Measurements from ENCODE around the gene SPEN.
"Not testable (repeated sequence)": the region's sequence is repeated elsewhere in the genome, so short reads cannot be mapped to it uniquely, and the experiment has no call there.

Gene SPEN
- total RNA-seq = 105 to 131 reads per million in 2 experiments

GRCh38 chr1:15847100-15847892 lies at the start of gene SPEN:
TSS of gene SPEN (plus strand) at chr1:15847707. CDS start at chr1:15848068, 361 bp downstream.
- DNase-seq (ENCODE audit: low read depth) = peak; percentile 96

GRCh38 chr1:15799004-15799867 lies 48.3 kb upstream of the SPEN start:
- DNase-seq (ENCODE audit: low read depth) = no peak

- no peak for DNase-seq (ENCODE audit: low read depth)
These were observed 47.3 kb upstream of the SPEN start for GRCh38 chr1:15799928-15800835.

GRCh38 chr1:15802234-15802965 lies 45.1 kb upstream of the SPEN start:
- DNase-seq (ENCODE audit: low read depth) = no peak

- no peak for DNase-seq (ENCODE audit: low read depth)
These were observed 44.1 kb upstream of the SPEN start for GRCh38 chr1:15803380-15803779.

GRCh38 chr1:15804060-15804459 lies 43.4 kb upstream of the SPEN start:
- DNase-seq (ENCODE audit: low read depth) = no peak

GRCh38 chr1:15807121-15807520 lies 40.4 kb upstream of the SPEN start:
- no peak for DNase-seq (ENCODE audit: low read depth)

- not testable (repeated sequence) for DNase-seq (ENCODE audit: low read depth)
These were observed 40.0 kb upstream of the SPEN start, which contains the start of gene UQCRHL for GRCh38 chr1:15807549-15807948. TSS of gene UQCRHL (minus strand) at chr1:15807649. CDS start at chr1:15807649, 0 bp downstream.

- DNase-seq (ENCODE audit: low read depth) = no peak
These were observed 38.6 kb upstream of the SPEN start for GRCh38 chr1:15808955-15809354.

- DNase-seq (ENCODE audit: low read depth) = no peak
These were observed 37.4 kb upstream of the SPEN start for GRCh38 chr1:15810073-15810472.

- no peak for DNase-seq (ENCODE audit: low read depth)
These were observed 30.8 kb upstream of the SPEN start for GRCh38 chr1:15816674-15817073.

- DNase-seq (ENCODE audit: low read depth) = no peak
These were observed 27.0 kb upstream of the SPEN start for GRCh38 chr1:15820478-15820877.

- DNase-seq (ENCODE audit: low read depth) = no peak
These were observed 21.7 kb upstream of the SPEN start for GRCh38 chr1:15825800-15826199.

- DNase-seq (ENCODE audit: low read depth) = no peak
These were observed 20.5 kb upstream of the SPEN start for GRCh38 chr1:15826810-15827507.

GRCh38 chr1:15827567-15827966 lies 19.9 kb upstream of the SPEN start:
- not testable (repeated sequence) for DNase-seq (ENCODE audit: low read depth)

GRCh38 chr1:15828931-15829330 lies 18.6 kb upstream of the SPEN start:
- DNase-seq (ENCODE audit: low read depth) = not testable (repeated sequence)

- DNase-seq (ENCODE audit: low read depth) = no peak
These were observed 17.2 kb upstream of the SPEN start for GRCh38 chr1:15830258-15830657.

- peak; percentile 44 for DNase-seq (ENCODE audit: low read depth)
These were observed 14.3 kb upstream of the SPEN start for GRCh38 chr1:15833069-15833679.

- no peak for DNase-seq (ENCODE audit: low read depth)
These were observed 13.6 kb upstream of the SPEN start for GRCh38 chr1:15833842-15834405.
